ENCODE results near the gene SYNC. TPM values are rescaled to one million over a fixed set of nuclear protein-coding genes. Genes with fewer than 3 reads are reported as not detected.

SYNC gene
- total and polyA plus RNA-seq, 3 experiments from 2014 or later: not detected

- Mint-ChIP-seq H3K27me3 (peaks cover 9 to 22% of the 10 kb centered on the region in 2 donors), H3K27ac (no peak overlapping the region), H3K4me1 (peaks cover 4 to 8% (median 5%) of the 10 kb centered on the region in 3 donors), H3K4me3 (no peak overlapping the region), H3K9me3 (no peaks in the 10 kb centered on the region), H3K36me3 (peaks cover 0 to 3% (median 0%) of the 10 kb centered on the region in 3 donors)
- H3K4me1 ChIP-seq (ENCODE audit: insufficient read depth, low read length): no peaks in the 10 kb centered on the region
- no peak overlapping the region for H3K4me3 ChIP-seq (ENCODE audit: low read length)
- ChIA-PET POLR2A (no interaction called here), CTCF (interaction anchor here (6.0 to 10.8 kb wide), 2 partner anchors 65 to 164 kb away, joined by 112 to 114 read pairs; partner anchors contain the start of gene FNDC5)
- DNase-seq: no peak
- H3K36me3 ChIP-seq (ENCODE audit: insufficient read depth, low read length): no peaks in the 10 kb centered on the region
- no peaks in the 10 kb centered on the region for H3K9me3 ChIP-seq (ENCODE audit: low read length)
- H3K27ac ChIP-seq (ENCODE audit: low read depth, low read length): no peak overlapping the region
- H3K27me3 ChIP-seq (ENCODE audit: insufficient read depth, low read length, poor library complexity, severe bottlenecking): peaks cover 5% of the 10 kb centered on the region
These were observed 6.9 kb upstream of the SYNC start for GRCh38 chr1:32709476-32709875.

GRCh38 chr1:32709075-32709474, 6.5 kb upstream of the SYNC start:
- no peaks in the 10 kb centered on the region for H3K4me1 ChIP-seq (ENCODE audit: insufficient read depth, low read length)
- DNase-seq: no peak
- Mint-ChIP-seq H3K4me1 (peaks cover 4 to 8% (median 5%) of the 10 kb centered on the region in 3 donors), H3K4me3 (no peak overlapping the region), H3K27ac (no peak overlapping the region), H3K9me3 (no peaks in the 10 kb centered on the region), H3K27me3 (peaks cover 9 to 26% of the 10 kb centered on the region in 2 donors), H3K36me3 (peaks cover 0 to 3% (median 0%) of the 10 kb centered on the region in 3 donors)
- peaks cover 9% of the 10 kb centered on the region for H3K27me3 ChIP-seq (ENCODE audit: insufficient read depth, low read length, poor library complexity, severe bottlenecking)
- no peak overlapping the region for H3K4me3 ChIP-seq (ENCODE audit: low read length)
- H3K36me3 ChIP-seq (ENCODE audit: insufficient read depth, low read length): no peaks in the 10 kb centered on the region
- CTCF ChIA-PET: interaction anchor here (0.7 to 10.8 kb wide), 3 partner anchors 65 to 1052 kb away, joined by 3 to 114 read pairs (median 112); partner anchors contain the start of gene FNDC5
- no peaks in the 10 kb centered on the region for H3K9me3 ChIP-seq (ENCODE audit: low read length)
- POLR2A ChIA-PET: no interaction called here
- H3K27ac ChIP-seq (ENCODE audit: low read depth, low read length): no peak overlapping the region

GRCh38 chr1:32706491-32706890, 3.9 kb upstream of the SYNC start:
- Histone ChIP-seq H3K4me1 (ENCODE audit: insufficient read depth, low read length) (peaks cover 8% of the 10 kb centered on the region), H3K9me3 (ENCODE audit: low read length) (no peaks in the 10 kb centered on the region), H3K4me3 (ENCODE audit: low read length) (no peak overlapping the region), H3K36me3 (ENCODE audit: insufficient read depth, low read length) (no peaks in the 10 kb centered on the region), H3K27me3 (ENCODE audit: insufficient read depth, low read length, poor library complexity, severe bottlenecking) (peaks cover 22% of the 10 kb centered on the region), H3K27ac (ENCODE audit: low read depth, low read length) (no peak overlapping the region)
- peaks cover 7 to 13% (median 12%) of the 10 kb centered on the region in 3 donors for H3K4me1 Mint-ChIP-seq
- CTCF ChIA-PET: interaction anchor here (1.0 to 10.8 kb wide), 3 partner anchors 10 to 167 kb away, joined by 4 to 114 read pairs (median 7); no protein-coding TSS in a partner anchor
- peaks cover 20 to 43% of the 10 kb centered on the region in 2 donors for H3K27me3 Mint-ChIP-seq
- POLR2A ChIA-PET: no interaction called here
- H3K36me3 Mint-ChIP-seq: peaks cover 0 to 3% (median 0%) of the 10 kb centered on the region in 3 donors
- no peak for DNase-seq
- H3K4me3 Mint-ChIP-seq: no peak overlapping the region
- H3K27ac Mint-ChIP-seq: no peak overlapping the region
- H3K9me3 Mint-ChIP-seq: no peaks in the 10 kb centered on the region

GRCh38 chr1:32705516-32705915, 2.9 kb upstream of the SYNC start:
- peaks cover 8% of the 10 kb centered on the region for H3K4me1 ChIP-seq (ENCODE audit: insufficient read depth, low read length)
- H3K9me3 ChIP-seq (ENCODE audit: low read length): no peaks in the 10 kb centered on the region
- DNase-seq: no peak
- no peak overlapping the region for H3K27ac ChIP-seq (ENCODE audit: low read depth, low read length)
- peaks cover 22% of the 10 kb centered on the region for H3K27me3 ChIP-seq (ENCODE audit: insufficient read depth, low read length, poor library complexity, severe bottlenecking)
- H3K4me3 ChIP-seq (ENCODE audit: low read length): no peak overlapping the region
- H3K27ac Mint-ChIP-seq: no peak overlapping the region
- ChIA-PET POLR2A (no interaction called here), CTCF (interaction anchor here (0.8 to 10.8 kb wide), 3 partner anchors 69 to 168 kb away, joined by 3 to 114 read pairs (median 7); no protein-coding TSS in a partner anchor)
- peaks cover 0 to 3% (median 0%) of the 10 kb centered on the region in 3 donors for H3K36me3 Mint-ChIP-seq
- no peaks in the 10 kb centered on the region for H3K36me3 ChIP-seq (ENCODE audit: insufficient read depth, low read length)
- peaks cover 7 to 13% (median 11%) of the 10 kb centered on the region in 3 donors for H3K4me1 Mint-ChIP-seq
- H3K9me3 Mint-ChIP-seq: no peaks in the 10 kb centered on the region
- no peak overlapping the region for H3K4me3 Mint-ChIP-seq
- peaks cover 23 to 46% of the 10 kb centered on the region in 2 donors for H3K27me3 Mint-ChIP-seq

GRCh38 chr1:32703479-32704291, 1.1 kb upstream of the SYNC start:
- POLR2A ChIA-PET: no interaction called here
- no peak overlapping the region for H3K4me3 ChIP-seq (ENCODE audit: low read length)

GRCh38 chr1:32701951-32702598, 495 bp downstream of the SYNC start:
- H3K27me3 ChIP-seq (ENCODE audit: insufficient read depth, low read length, poor library complexity, severe bottlenecking): peaks cover 22% of the 10 kb centered on the region
- H3K36me3 Mint-ChIP-seq: peaks cover 0 to 3% (median 0%) of the 10 kb centered on the region in 3 donors
- no peaks in the 10 kb centered on the region for H3K36me3 ChIP-seq (ENCODE audit: insufficient read depth, low read length)
- no peaks in the 10 kb centered on the region for H3K9me3 ChIP-seq (ENCODE audit: low read length)
- DNase-seq: no peak
- peaks cover 29 to 42% of the 10 kb centered on the region in 2 donors for H3K27me3 Mint-ChIP-seq
- CTCF ChIA-PET: interaction anchor here (2.9 kb wide), 1 partner anchor 10 kb away, joined by 14 read pairs; no protein-coding TSS in a partner anchor
- POLR2A ChIA-PET: no interaction called here
- no peaks in the 10 kb centered on the region for H3K9me3 Mint-ChIP-seq
- peak overlapping the region in 6 of 7 donors; percentile 45 to 72 (median 67) for H3K4me3 Mint-ChIP-seq
- H3K4me3 ChIP-seq (ENCODE audit: low read length): no peak overlapping the region
- no peak overlapping the region for H3K27ac Mint-ChIP-seq
- peaks cover 8% of the 10 kb centered on the region for H3K4me1 ChIP-seq (ENCODE audit: insufficient read depth, low read length)
- H3K4me1 Mint-ChIP-seq: peaks cover 7 to 13% (median 11%) of the 10 kb centered on the region in 3 donors
- H3K27ac ChIP-seq (ENCODE audit: low read depth, low read length): no peak overlapping the region

More at GRCh38 chr1:32703479-32704291, 1.1 kb upstream of the SYNC start:
- DNase-seq: no peak
- Histone ChIP-seq H3K36me3 (ENCODE audit: insufficient read depth, low read length) (no peaks in the 10 kb centered on the region), H3K27me3 (ENCODE audit: insufficient read depth, low read length, poor library complexity, severe bottlenecking) (peaks cover 22% of the 10 kb centered on the region), H3K27ac (ENCODE audit: low read depth, low read length) (peak overlapping the region; percentile 39), H3K4me1 (ENCODE audit: insufficient read depth, low read length) (peaks cover 8% of the 10 kb centered on the region), H3K9me3 (ENCODE audit: low read length) (no peaks in the 10 kb centered on the region)
- Mint-ChIP-seq H3K27me3 (peaks cover 27 to 46% of the 10 kb centered on the region in 2 donors), H3K36me3 (peaks cover 0 to 3% (median 0%) of the 10 kb centered on the region in 3 donors), H3K4me1 (peaks cover 7 to 13% (median 11%) of the 10 kb centered on the region in 3 donors), H3K4me3 (peak overlapping the region; percentile 18 to 59 (median 38)), H3K27ac (peak overlapping the region in 2 of 8 donors; percentile 17 to 97), H3K9me3 (no peaks in the 10 kb centered on the region)
- CTCF ChIA-PET: interaction anchor here (2.9 kb wide), 1 partner anchor 9 kb away, joined by 14 read pairs; no protein-coding TSS in a partner anchor

- Histone ChIP-seq H3K36me3 (ENCODE audit: insufficient read depth, low read length) (no peaks in the 10 kb centered on the region), H3K4me3 (ENCODE audit: low read length) (no peak overlapping the region), H3K4me1 (ENCODE audit: insufficient read depth, low read length) (peaks cover 8% of the 10 kb centered on the region), H3K9me3 (ENCODE audit: low read length) (no peaks in the 10 kb centered on the region), H3K27ac (ENCODE audit: low read depth, low read length) (no peak overlapping the region), H3K27me3 (ENCODE audit: insufficient read depth, low read length, poor library complexity, severe bottlenecking) (peaks cover 22% of the 10 kb centered on the region)
- DNase-seq: no peak
- Mint-ChIP-seq H3K27ac (no peak overlapping the region), H3K4me3 (peak overlapping the region in 5 of 7 donors; percentile 45 to 72 (median 68)), H3K27me3 (peaks cover 29 to 41% of the 10 kb centered on the region in 2 donors), H3K4me1 (peaks cover 7 to 13% (median 11%) of the 10 kb centered on the region in 3 donors), H3K36me3 (peaks cover 0 to 3% (median 0%) of the 10 kb centered on the region in 3 donors), H3K9me3 (no peaks in the 10 kb centered on the region)
- ChIA-PET CTCF (interaction anchor here (2.9 kb wide), 1 partner anchor 11 kb away, joined by 14 read pairs; no protein-coding TSS in a partner anchor), POLR2A (interaction anchor here (0.5 kb wide), 1 partner anchor 11 kb away, joined by 3 read pairs; no protein-coding TSS in a partner anchor)
These were observed 1.1 kb downstream of the SYNC start for GRCh38 chr1:32701421-32701911.

All from CD8-positive, alpha-beta memory T cell (primary cell).